HuH-7 (cell line): Measurements from ENCODE around the gene VASP.

ENCODE experiments used
- DNase-seq: peaks from one replicate; pipeline ENCODE4 v3.0.0; 2011; ENCODE audit warnings: low spot score

The VASP gene

GRCh38 chr19:45515081-45515624, 7.9 kb downstream of the VASP start:
- no peak for DNase-seq

GRCh38 chr19:45515807-45516401, 8.6 kb downstream of the VASP start:
- DNase-seq = no peak

- no peak for DNase-seq
Measured at GRCh38 chr19:45517238-45517637, 10.0 kb downstream of the VASP start.

- DNase-seq = no peak
Measured at GRCh38 chr19:45517641-45518468, 10.6 kb downstream of the VASP start.

GRCh38 chr19:45518469-45518826, 11.2 kb downstream of the VASP start:
- DNase-seq = no peak

GRCh38 chr19:45522010-45522941, 15.0 kb downstream of the VASP start:
- DNase-seq = no peak

DNA sequence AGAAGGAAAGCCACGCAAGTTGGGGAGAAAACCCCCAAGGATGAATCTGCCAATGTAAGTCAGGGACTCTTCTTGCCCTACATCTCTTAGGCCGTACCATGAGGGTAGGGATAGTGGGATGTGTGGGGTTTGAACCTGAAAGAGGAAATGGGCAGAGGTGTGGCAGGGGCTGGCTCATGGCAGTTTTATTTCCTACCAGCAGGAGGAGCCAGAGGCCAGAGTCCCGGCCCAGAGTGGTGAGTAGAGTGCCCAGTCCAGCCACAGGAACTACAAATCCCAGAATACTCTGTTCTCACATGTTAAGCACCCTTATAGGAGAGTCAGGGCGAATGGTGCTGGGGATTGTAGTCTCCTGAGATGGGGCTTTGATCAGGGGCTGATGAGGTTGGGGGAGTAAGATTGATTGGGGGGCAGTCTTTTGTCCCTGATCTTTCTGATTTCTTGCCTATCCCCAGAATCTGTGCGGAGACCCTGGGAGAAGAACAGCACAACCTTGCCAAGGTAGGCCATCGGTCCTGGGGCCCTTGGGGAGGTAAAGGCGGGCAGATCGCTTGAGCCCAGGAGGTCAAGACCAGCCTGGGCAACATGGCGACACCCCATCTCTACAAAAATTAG, 16.5 kb downstream of the VASP start:
- peak; percentile 88 for DNase-seq

DNA sequence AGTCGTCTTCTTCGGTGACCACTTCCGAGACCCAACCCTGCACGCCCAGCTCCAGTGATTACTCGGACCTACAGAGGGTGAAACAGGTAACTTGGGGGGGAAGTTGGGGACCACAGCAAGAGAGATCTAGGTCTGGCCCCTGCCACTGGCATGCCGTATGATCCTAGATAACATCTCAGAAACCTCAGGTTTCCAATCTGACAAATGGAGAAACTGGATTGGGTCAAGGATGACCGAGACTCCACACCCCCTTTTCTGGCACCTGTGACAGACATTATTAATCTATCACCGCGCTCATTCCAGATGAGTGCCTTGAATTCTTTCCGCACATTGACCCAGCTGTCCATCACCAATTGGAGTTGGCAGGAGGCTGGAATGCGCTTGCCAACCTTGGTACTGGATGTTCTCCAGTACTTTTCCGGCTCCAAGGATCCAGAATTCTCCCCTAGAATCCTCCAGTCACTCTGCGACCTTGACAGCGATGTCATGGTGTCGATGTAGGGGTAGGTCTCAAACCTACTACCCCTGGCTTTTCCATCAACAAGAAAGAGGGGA, 17.4 kb downstream of the VASP start:
- DNase-seq = no peak

- DNase-seq = peak; percentile 86
Measured at GRCh38 chr19:45526143-45526542, 18.9 kb downstream of the VASP start.

GRCh38 chr19:45526971-45527370, 19.7 kb downstream of the VASP start:
- DNase-seq = no peak

DNA sequence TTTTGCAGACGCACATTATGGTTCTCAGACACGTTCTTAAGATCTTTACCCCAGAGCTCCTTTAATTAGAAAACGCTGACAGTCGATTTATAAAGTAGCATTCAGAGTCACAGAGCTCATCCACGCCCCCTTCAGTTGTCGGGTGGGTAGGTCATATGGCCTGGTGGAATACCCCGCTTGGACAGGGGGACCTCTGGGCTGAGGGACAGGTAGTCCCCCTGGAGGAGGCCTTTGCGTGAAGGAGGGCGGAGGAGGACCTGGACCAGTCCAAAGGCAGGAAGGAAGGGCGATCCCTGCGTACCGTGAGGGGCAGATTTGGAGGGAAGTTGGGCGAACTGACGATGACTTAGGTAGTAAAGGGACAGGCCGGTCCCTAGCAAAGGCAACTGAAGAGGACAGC, 20.5 kb downstream of the VASP start:
- DNase-seq = no peak

- DNase-seq = no peak
Measured at GRCh38 chr19:45528149-45528743, 21.0 kb downstream of the VASP start.

- DNase-seq = no peak
Measured at GRCh38 chr19:45528744-45529419, 21.6 kb downstream of the VASP start.

GRCh38 chr19:45529420-45529785, 22.1 kb downstream of the VASP start:
- no peak for DNase-seq

GRCh38 chr19:45531349-45531748, 24.1 kb downstream of the VASP start:
- DNase-seq = no peak

- DNase-seq = no peak
Measured at GRCh38 chr19:45539459-45539858, 32.2 kb downstream of the VASP start.

GRCh38 chr19:45542234-45542668, 35.0 kb downstream of the VASP start:
- no peak for DNase-seq

GRCh38 chr19:45547211-45547770, 40.0 kb downstream of the VASP start:
- DNase-seq = no peak

DNA sequence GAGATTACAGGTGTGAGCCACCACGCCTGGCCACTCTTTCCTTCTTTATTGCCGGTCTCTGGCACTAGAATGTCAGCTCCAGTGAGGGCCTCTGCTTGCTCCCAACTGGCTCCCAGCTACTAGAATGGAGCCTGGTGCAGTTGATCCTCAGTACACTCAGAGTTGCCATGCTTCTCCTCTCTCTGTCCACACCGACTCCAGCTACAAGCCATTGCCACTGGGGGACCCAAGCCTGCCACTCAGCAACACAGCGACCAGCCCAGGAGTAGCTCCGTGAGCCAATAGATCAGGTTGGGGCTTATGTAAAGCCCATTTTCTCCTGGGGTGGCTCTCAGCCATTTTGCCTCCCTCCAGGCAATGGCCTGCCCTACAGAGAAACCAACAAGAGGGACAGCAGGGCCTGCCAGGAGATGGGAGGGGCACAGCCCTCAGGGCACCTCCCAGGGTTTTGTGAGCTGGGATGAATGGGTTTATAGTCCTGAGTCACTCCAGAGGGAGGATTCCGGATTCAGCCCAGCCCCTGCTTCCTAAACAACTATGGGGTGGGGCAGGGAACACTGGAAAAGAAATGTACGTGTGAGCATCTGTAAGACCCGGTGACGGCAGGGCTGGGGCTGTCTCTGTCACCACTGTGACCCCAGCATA, 40.8 kb downstream of the VASP start:
- DNase-seq = no peak

DNA sequence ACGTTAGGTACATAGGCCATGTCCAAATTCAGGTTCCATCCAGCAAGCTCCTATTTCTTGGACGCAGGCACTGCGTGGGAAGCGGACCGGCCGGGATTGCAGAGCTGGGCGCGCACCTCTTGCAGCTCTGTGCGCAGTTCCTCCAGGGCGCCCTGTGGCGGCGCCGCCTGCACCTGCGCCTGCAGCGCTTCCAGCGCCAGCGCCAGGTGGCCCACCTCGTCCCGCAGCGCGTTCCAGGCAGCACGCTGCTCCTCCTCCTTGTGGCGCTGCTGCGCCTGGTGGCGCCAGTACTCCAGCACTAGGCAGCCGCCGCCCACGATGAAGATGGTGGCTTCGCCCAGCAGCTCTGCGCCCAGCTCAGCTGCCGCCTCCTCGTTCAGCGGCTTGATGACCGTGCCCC, 46.2 kb downstream of the VASP start:
- DNase-seq = no peak
